ENCODE results near the gene CDH4.

CDH4 gene

GRCh38 chr20:61954276-61955021, 702.4 kb downstream of the CDH4 start:
- DNase-seq (ENCODE audit: low read depth, low spot score), result no peak

DNA sequence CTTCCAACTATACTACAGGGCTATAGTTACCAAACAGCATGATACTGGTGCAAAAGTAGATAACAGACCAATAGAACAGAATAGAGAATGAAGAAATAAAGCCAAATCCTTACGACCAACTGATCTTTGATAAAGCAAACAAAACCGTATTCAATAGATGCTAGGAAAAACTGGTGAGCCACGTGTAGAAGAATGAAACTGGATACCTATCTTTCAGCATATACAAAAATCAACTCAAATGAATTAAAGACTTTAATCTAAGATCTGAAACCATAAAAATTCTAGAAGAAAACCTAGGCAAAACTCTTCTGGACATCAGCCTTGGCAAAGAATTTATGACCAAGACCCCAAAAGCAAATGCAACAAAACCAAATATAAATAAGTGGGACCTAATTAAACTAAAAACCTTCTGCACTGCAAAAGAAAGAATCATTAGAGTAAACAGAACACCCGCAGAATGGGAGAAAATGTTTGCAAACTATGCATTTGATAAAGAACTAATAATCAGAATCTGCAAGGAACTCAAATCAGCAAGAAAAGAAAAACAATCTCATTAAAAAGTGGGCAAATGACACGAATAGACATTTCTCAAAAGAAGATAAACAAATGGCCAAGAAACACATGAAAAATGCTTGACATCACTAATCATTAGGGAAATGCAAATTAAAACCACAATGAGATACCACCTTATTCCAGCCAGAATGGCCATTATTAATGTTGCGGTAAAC, 703.8 kb downstream of the CDH4 start:
- no peak for DNase-seq (ENCODE audit: low read depth, low spot score)

DNA sequence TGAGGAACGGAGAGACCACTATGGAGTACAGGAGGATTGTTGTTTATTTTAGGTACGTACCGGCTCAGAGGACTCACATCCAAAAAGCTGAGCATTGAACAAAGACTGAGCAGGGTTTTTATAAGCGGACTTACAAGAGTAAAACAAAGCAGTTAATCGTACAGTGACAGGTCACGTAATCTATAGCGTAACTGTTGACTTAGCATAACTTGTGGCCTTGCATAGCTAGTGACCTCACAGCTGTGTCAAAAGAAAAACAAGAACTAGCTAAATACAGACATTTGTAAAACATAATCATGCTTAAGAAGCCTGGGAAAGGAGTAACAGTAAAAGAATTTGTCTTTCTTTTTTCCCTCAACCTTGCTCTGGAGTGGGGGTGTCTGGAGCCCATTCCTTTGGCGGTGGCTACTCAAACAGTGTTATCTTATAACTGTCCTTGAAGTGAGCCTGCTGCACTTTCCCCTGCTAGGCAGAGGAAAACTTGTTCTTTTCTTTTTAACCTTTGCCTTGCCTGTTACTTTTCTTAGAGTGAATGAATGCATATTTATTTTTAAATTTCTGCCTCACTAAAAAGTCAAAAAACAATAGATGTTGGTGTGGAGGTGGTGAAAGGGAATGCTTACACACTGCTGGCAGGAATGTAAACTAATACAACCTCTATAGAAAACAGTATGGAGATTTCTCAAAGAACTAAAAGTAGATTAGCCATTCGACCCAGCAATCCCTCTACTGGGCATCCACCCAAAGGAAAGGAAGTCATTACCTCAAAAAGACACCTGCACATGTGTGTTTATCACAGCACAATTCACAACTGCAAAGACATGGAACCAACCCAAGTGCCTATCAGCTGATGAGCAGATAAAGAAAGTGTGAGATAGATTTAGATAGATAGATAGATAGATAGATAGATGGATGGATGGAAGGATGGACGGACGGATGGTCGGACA, 704.6 kb downstream of the CDH4 start:
- no peak for DNase-seq (ENCODE audit: low read depth, low spot score)

DNA sequence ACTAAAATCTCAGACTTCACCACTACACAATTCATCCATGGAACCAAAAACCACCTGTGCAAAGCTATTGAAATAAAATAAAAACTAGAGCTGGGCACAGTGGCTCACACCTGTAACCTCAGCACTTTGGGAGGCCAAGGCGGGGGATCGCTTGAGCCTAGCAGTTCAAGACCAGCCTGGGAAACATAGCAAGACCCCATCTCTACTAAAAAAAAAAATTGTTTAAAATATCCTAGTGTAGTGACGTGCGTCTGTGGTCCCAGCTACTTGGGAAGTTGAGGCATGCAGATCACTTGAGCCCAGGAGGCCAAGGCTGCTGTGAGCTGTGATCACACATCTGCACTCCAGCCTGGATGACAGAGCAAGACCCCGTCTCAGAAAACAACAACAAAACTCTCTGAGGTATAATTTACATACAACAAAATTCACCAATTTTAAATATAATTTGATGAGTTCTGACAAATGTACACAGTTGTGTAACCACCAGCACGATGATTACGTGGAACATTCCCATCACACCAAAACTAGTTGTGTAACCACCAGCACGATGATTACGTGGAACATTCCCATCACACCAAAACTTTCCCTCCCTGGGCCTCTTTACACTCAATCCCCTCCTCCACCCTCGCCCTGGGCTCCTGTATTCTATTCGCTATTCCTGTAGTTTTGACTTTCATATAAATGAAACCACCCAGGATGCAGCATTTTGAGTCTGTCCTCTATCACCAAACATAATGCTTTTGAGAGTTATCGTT, 706.1 kb downstream of the CDH4 start:
- DNase-seq (ENCODE audit: low read depth, low spot score), result no peak

DNA sequence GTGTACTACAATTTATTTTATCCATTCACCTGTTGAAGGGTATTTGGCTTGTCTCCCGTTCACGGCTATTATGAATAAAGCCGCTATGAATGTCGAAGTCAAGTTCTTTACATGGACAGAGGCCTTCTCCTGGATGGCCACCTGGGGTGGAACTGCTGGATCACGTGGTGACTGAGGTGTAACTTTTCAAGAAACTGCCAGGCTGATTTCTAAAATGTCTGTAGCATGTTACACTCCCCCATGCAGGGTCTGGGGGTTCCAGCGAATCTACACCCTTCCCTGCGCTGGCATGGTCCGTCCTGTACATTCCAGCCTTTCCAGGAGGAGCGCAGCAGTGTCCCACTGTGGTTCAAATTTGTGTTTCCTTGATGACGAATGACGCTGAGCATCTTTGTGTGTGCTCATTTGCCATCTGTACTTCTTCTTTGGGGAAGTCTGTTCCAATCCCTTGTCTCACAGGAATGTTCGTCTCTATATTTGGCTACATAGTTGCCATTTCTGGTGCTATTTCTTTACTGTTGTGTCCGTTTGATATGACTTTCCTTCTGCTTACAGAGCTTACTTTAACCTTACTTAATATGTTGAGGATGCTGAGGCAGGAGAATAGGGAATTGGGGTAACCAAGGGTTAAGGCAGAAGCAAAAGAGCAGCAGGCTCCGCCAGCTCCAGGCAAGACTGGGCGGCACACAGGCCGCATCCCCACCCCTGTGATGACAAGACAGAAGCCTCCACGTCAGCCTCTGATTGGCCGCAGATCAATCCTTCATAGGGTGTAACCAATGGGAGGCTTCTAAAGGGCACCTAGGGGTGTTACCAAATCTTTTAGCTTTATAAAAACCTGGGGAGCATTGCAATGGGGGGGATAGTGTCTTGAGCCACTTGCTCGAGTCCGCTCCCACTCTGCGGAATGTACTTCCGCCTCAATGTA, 707.0 kb downstream of the CDH4 start:
- no peak for DNase-seq (ENCODE audit: low read depth, low spot score)

- DNase-seq (ENCODE audit: low read depth, low spot score), result no peak
Measured at GRCh38 chr20:61960836-61961235, 708.8 kb downstream of the CDH4 start.

GRCh38 chr20:61963149-61963548, 711.1 kb downstream of the CDH4 start:
- DNase-seq (ENCODE audit: low read depth, low spot score), result no peak

- no peak for DNase-seq (ENCODE audit: low read depth, low spot score)
Measured at GRCh38 chr20:61963885-61964674, 712.0 kb downstream of the CDH4 start.

DNA sequence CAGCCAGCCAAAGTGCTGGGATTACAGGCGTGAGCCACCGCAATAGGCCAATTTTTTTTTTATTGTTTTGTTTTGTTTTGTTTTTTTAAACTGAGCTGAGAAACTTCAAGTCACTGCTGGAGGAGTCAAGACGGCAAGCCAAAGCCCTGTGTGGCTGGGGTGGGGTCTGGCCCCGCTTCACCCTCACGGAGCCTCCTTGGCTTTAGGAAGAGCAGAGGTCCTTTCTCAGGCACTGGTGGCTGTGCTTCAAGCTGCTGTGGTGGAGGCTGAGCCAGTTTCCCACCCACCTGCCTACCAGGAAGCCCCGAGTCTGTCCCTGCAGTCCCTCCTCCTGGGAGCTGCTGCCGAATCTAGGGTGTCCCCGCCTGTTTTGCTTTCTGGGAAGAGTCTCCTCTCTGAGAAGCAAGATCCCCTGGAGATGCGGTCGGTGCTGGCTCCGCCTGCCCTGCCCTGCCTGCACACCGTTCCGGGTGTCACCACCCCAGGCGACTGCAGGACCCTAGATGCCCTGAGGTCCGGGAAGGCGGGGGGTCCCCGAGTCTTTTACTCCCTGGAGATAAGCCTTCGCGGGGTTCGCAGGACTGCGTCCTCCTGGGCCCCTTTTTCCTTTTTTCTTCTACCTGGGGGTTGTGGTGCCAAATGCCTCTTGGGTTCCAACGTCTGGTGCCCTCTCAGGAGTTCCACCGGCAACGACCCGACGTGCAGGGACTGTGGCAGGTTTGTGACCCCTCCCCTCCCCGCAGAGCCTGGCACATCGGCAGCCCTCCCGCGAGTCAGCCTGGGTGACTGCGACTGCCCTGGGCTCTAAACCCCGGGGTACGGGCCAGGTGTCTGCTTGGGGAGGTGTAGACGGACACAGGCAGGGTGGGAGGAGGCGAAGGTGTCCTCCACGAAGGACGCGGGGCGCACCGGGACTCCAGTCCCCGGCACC, 712.9 kb downstream of the CDH4 start:
- no peak for DNase-seq (ENCODE audit: low read depth, low spot score)

- no peak for DNase-seq (ENCODE audit: low read depth, low spot score)
Measured at GRCh38 chr20:61965606-61966491, 713.8 kb downstream of the CDH4 start.

- no peak for DNase-seq (ENCODE audit: low read depth, low spot score)
Measured at GRCh38 chr20:61966492-61967244, 714.6 kb downstream of the CDH4 start.

DNA sequence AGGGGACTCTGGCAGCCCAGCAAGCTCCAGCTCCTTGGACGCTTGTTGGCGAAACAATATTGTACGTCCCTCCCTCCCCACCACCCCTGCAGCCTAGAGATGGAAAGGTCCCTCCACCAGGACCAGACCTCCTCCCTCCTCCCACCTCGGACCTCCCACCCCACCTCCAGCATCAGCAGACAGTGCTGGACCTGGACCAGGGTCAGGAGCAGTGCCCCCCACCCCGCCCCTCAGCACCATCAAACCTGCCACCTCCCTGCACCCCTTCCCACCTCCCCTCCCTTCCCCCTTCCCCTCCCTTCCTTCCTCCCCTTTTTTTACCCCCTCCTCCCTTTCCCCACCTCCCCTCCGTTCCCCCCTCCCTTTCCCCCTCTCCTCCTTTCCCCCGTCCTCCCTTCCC, 715.2 kb downstream of the CDH4 start:
- DNase-seq (ENCODE audit: low read depth, low spot score), result no peak

- no peak for DNase-seq (ENCODE audit: low read depth, low spot score)
Measured at GRCh38 chr20:61968036-61968810, 716.2 kb downstream of the CDH4 start.

DNA sequence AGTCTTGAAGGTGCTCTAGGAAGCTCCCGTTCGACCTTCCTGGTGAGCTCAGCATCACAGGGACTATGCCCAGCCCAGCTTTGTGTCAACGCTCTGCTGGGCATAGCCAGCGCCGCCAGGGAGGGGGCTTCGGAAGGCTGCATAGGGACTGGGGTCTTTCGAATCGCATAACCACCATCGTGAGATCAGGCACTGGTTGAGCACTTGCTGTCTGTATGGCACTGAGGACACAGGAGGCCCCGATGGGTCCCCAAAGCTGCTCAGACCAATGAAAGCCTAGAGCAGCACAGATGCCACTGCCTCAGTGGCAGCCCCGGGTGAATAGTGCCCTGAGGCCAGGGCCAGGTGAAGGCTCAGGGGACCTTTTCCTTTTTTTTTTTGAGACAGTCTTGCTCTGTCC, 716.9 kb downstream of the CDH4 start:
- no peak for DNase-seq (ENCODE audit: low read depth, low spot score)

GRCh38 chr20:61969806-61970205, 717.7 kb downstream of the CDH4 start:
- DNase-seq (ENCODE audit: low read depth, low spot score), result no peak

DNA sequence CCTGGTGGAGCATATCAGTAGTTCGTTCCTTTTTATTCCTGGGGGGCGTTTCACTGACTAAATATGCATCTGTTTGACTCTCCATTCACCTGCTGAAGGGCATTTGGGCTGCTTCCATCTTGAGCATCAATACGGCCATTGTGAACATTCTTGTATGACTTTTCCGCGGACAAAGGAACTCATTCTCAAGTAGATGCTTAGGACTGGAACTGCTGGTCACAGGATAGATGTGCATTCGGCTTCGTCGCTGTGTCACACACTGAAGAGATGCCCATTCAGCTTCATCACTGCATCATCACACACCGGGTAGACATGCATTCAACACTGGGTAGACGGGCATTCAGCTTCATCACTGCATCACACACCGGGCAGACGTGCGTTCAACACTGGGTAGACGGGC, 718.3 kb downstream of the CDH4 start:
- DNase-seq (ENCODE audit: low read depth, low spot score), result no peak
